A673 (cell line): ENCODE measurements around the gene HES7. TPM values are rescaled to one million over a fixed set of nuclear protein-coding genes. Genes with fewer than 3 reads are reported as not detected.

ENCODE experiments used
- BruUV-seq: library from RNA; stranded (reverse); fragments of 400-500 nt; replicated peaks from 2 replicates; lab custom pipeline; 2021; lab: Mats Ljungman, UMichigan
- CTCF ChIA-PET: fragments of 300-600 bp; sonication (Branson Sonifier 250); formaldehyde crosslinking; loops from one replicate; lab custom pipeline; 2022; ENCODE audit warnings: antibody characterized with exemption; lab: Charles Lee
- POLR2A ChIA-PET: fragments of 300-600 bp; sonication (Branson Sonifier 250); formaldehyde crosslinking; loops from one replicate; lab custom pipeline; 2022; ENCODE audit warnings: antibody characterized with exemption; ENCODE audit not compliant: low non-redundant PET; lab: Charles Lee
- DNase-seq: peaks from one replicate; pipeline ENCODE4 v3.0.0-alpha.2; 2015; ENCODE audit warnings: low spot score
- H3K27ac ChIP-seq: fragments of 200-600 bp; sonication (generic); 2 replicates; pipeline ENCODE4 v1.5.1; 2016; ENCODE audit warnings: mixed run types, low read depth, mild to moderate bottlenecking, mixed read lengths, antibody characterized with exemption, low read length; ENCODE audit not compliant: poor library complexity, severe bottlenecking
- H3K27me3 ChIP-seq: fragments of 200-600 bp; sonication (generic); replicated peaks from 2 replicates; pipeline ENCODE4 v1.6.1; 2017; ENCODE audit warnings: mixed run types, low read depth, mild to moderate bottlenecking, mixed read lengths, antibody characterized with exemption, low read length; ENCODE audit not compliant: insufficient read depth, poor library complexity
- H3K36me3 ChIP-seq: fragments of 200-600 bp; sonication (generic); 2 replicates; pipeline ENCODE4 v1.6.1; 2016; ENCODE audit warnings: mixed run types, mild to moderate bottlenecking, mixed read lengths, antibody characterized with exemption, low read length; ENCODE audit not compliant: insufficient read depth, poor library complexity, severe bottlenecking
- H3K4me1 ChIP-seq: fragments of 200-600 bp; sonication (generic); 2 replicates; pipeline ENCODE4 v1.6.1; 2017; ENCODE audit warnings: mixed run types, mild to moderate bottlenecking, mixed read lengths, antibody characterized with exemption, low read length; ENCODE audit not compliant: insufficient read depth, poor library complexity, severe bottlenecking
- H3K4me3 ChIP-seq: fragments of 200-600 bp; sonication (generic); 2 replicates; pipeline ENCODE4 v1.5.1; 2016; ENCODE audit warnings: low read depth, mixed run types, mild to moderate bottlenecking, mixed read lengths, low read length; ENCODE audit not compliant: poor library complexity, severe bottlenecking
- H3K9me3 ChIP-seq: fragments of 200-600 bp; sonication (generic); 2 replicates; pipeline ENCODE4 v1.6.1; 2016; ENCODE audit warnings: mixed run types, low read depth, mild to moderate bottlenecking, mixed read lengths, antibody characterized with exemption, low read length; ENCODE audit not compliant: poor library complexity, severe bottlenecking
- CTCF ChIP-seq: fragments of 300-800, 200-600 bp; sonication (generic); conservative IDR thresholded peaks from 2 replicates; pipeline ENCODE4 v1.5.1; 2017; ENCODE audit warnings: low read depth, mild to moderate bottlenecking, antibody characterized with exemption, low read length, moderate library complexity, mixed read lengths
- EZH2 ChIP-seq: fragments of 200-600 bp; sonication (generic); IDR thresholded peaks from 2 replicates; pipeline ENCODE4 v1.6.1; 2017; ENCODE audit warnings: borderline replicate concordance, low read depth, mild to moderate bottlenecking, mixed read lengths, antibody characterized with exemption, low read length; ENCODE audit not compliant: poor library complexity, severe bottlenecking
- intact Hi-C: fragments of 100-400 bp; cut with micrococcal nuclease; formaldehyde crosslinking; loops from one replicate; pipeline ENCODE4 v1.10.0; 2022; ENCODE audit not compliant: unreplicated experiment
- total RNA-seq: library from RNA; stranded (reverse); gene quantifications from 2 replicates; pipeline ENCODE4 v1.2.3, GENCODE V29; 2021

Gene HES7
- total RNA-seq, 1 experiment from 2014 or later = 1.7 TPM

GRCh38 chr17:8110907-8111306 lies 13.0 kb downstream of the HES7 start:
- Histone ChIP-seq H3K36me3 (no peaks in the 10 kb centered on the region), H3K27ac (no peak overlapping the region), H3K9me3 (no peaks in the 10 kb centered on the region), H3K4me1 (peaks cover 5% of the 10 kb centered on the region), H3K4me3 (no peak overlapping the region), H3K27me3 (no peaks in the 10 kb centered on the region)
- DNase-seq = no peak
- intact Hi-C loops = no loop called here
- TF ChIP-seq CTCF = no peak
- TF ChIP-seq EZH2 = no peak
- no TSS peak for BruUV-seq
- ChIA-PET POLR2A (no interaction called here), CTCF (no interaction called here)

GRCh38 chr17:8110456-8110804 lies 13.5 kb downstream of the HES7 start:
- CTCF ChIA-PET = no interaction called here
- H3K27me3 ChIP-seq = no peaks in the 10 kb centered on the region
- H3K4me1 ChIP-seq = peaks cover 5% of the 10 kb centered on the region
- H3K4me3 ChIP-seq = peak overlapping the region; percentile 46
- POLR2A ChIA-PET = no interaction called here
- no peak overlapping the region for H3K27ac ChIP-seq
- no TSS peak for BruUV-seq
- no peaks in the 10 kb centered on the region for H3K9me3 ChIP-seq
- no peaks in the 10 kb centered on the region for H3K36me3 ChIP-seq
- no peak for TF ChIP-seq EZH2
- TF ChIP-seq CTCF = no peak
- DNase-seq = no peak
- intact Hi-C loops = no loop called here

- Histone ChIP-seq H3K9me3 (no peaks in the 10 kb centered on the region), H3K36me3 (no peaks in the 10 kb centered on the region), H3K27me3 (no peaks in the 10 kb centered on the region), H3K4me3 (peak overlapping the region; percentile 46), H3K4me1 (peaks cover 5% of the 10 kb centered on the region), H3K27ac (no peak overlapping the region)
- BruUV-seq = no TSS peak
- TF ChIP-seq EZH2 = no peak
- peak; percentile 97 for TF ChIP-seq CTCF
- ChIA-PET CTCF (interaction anchor here (1.1 kb wide), 1 partner anchor 35 kb away, joined by 5 read pairs; no protein-coding TSS in a partner anchor), POLR2A (no interaction called here)
- intact Hi-C loops = no loop called here
- peak; percentile 55 for DNase-seq
These were observed 14.0 kb downstream of the HES7 start for GRCh38 chr17:8109661-8110455.
